Measurements from ENCODE around the gene DNASE1L1. TPM values are rescaled to one million over a fixed set of nuclear protein-coding genes. Genes with fewer than 3 reads are reported as not detected.
A peak's percentile ranks its signal among the peaks of the same experiment; 100 is the strongest.

The DNASE1L1 gene
- total RNA-seq = 10 to 100 TPM; 11.7 to 19.5 (median 14.9) TPM
- long read RNA-seq, partial matches to known transcripts = 0 of 2 reads
- long read RNA-seq, other reads (novel, unspliced or antisense) = 0 of 2 reads

- 43% methylated on average over 3 of the region's 26 CpGs for WGBS (ENCODE audit: insufficient coverage, low coverage, low lambda C conversion rate, missing lambda C conversion rate)
- Histone ChIP-seq H3K4me1 (no peaks in the 10 kb centered on the region), H3K27me3 (no peaks in the 10 kb centered on the region), H3K27ac (peak within 1 kb of the TSS; percentile 6 to 49 (median 38)), H3K9me3 (no peaks in the 10 kb centered on the region), H3K4me3 (no peak within 1 kb of the TSS), H3K36me3 (no peaks in the 10 kb centered on the region)
- TF ChIP-seq CTCF (IDR thresholded peaks at IDR 0.05) = no peak
- TF ChIP-seq POLR2A (IDR thresholded peaks at IDR 0.05) = no peak
- peak; percentile 53 to 68 (median 63) for ATAC-seq
- intact Hi-C loops (cut with DNase I) = no loop called here
- DNase-seq = peak; percentile 72 to 82 (median 82)
These were observed at the start of gene DNASE1L1 for GRCh38 chrX:154409222-154409871. Gene DNASE1L1 (minus strand): TSS chrX:154409254. CDS start chrX:154405568, 3,686 bp downstream.

- Histone ChIP-seq H3K36me3 (no peaks in the 10 kb centered on the region), H3K9me3 (no peaks in the 10 kb centered on the region), H3K27me3 (no peaks in the 10 kb centered on the region), H3K4me1 (no peaks in the 10 kb centered on the region), H3K27ac (peak within 1 kb of the TSS in 1 of 3 donors; percentile 13), H3K4me3 (peak within 1 kb of the TSS; percentile 36 to 65 (median 44))
- TF ChIP-seq CTCF (IDR thresholded peaks at IDR 0.05) = no peak
- peak; percentile 69 for TF ChIP-seq POLR2A (IDR thresholded peaks at IDR 0.05)
- ATAC-seq = peak; percentile 48 to 78 (median 72)
- intact Hi-C loops (cut with DNase I) = no loop called here
- 18% methylated on average over 16 of the region's 88 CpGs for WGBS (ENCODE audit: insufficient coverage, low coverage, low lambda C conversion rate, missing lambda C conversion rate)
- peak in 1 of 3 donors; percentile 58 for DNase-seq
These were observed 49.3 kb upstream of the DNASE1L1 start, which contains the start of gene PLXNA3 for GRCh38 chrX:154458116-154458953. Gene PLXNA3 (plus strand): TSS chrX:154458281. CDS start chrX:154460184, 1,903 bp downstream.

GRCh38 chrX:154457491-154458115 lies 48.5 kb upstream of the DNASE1L1 start:
- peak in 1 of 3 donors; percentile 55 for DNase-seq
- peak overlapping the region in 1 of 3 donors; percentile 13 for H3K27ac ChIP-seq
- no peaks in the 10 kb centered on the region for H3K36me3 ChIP-seq
- TF ChIP-seq POLR2A (IDR thresholded peaks at IDR 0.05) (no peak), CTCF (IDR thresholded peaks at IDR 0.05) (no peak)
- intact Hi-C loops (cut with DNase I) = no loop called here
- no peaks in the 10 kb centered on the region for H3K4me1 ChIP-seq
- H3K9me3 ChIP-seq = no peaks in the 10 kb centered on the region
- 57% methylated on average over 29 of the region's 65 CpGs for WGBS (ENCODE audit: insufficient coverage, low coverage, low lambda C conversion rate, missing lambda C conversion rate)
- H3K27me3 ChIP-seq = no peaks in the 10 kb centered on the region
- peak overlapping the region; percentile 26 to 65 (median 44) for H3K4me3 ChIP-seq
- ATAC-seq = peak; percentile 48 to 71 (median 64)

- H3K27me3 ChIP-seq = no peaks in the 10 kb centered on the region
- peaks cover 0 to 3% (median 0%) of the 10 kb centered on the region in 4 donors for H3K36me3 ChIP-seq
- WGBS (ENCODE audit: insufficient coverage, low coverage, low lambda C conversion rate, missing lambda C conversion rate) = 78% methylated on average over 9 of the region's 9 CpGs
- no peak overlapping the region for H3K27ac ChIP-seq
- H3K4me3 ChIP-seq = no peak overlapping the region
- H3K4me1 ChIP-seq = no peaks in the 10 kb centered on the region
- TF ChIP-seq POLR2A (IDR thresholded peaks at IDR 0.05) (no peak), CTCF (IDR thresholded peaks at IDR 0.05) (no peak)
- ATAC-seq = no peak
- intact Hi-C loops (cut with DNase I) = no loop called here
- DNase-seq = no peak
- no peaks in the 10 kb centered on the region for H3K9me3 ChIP-seq
These were observed 43.8 kb upstream of the DNASE1L1 start for GRCh38 chrX:154452823-154453222.
